PC-9 (cell line): ENCODE results near the gene MAML3. TPM values are rescaled to one million over a fixed set of nuclear protein-coding genes. Genes with fewer than 3 reads are reported as not detected.

Experiments used
- BruUV-seq: library from RNA; stranded (reverse); fragments of 400-500 nt; replicated peaks from 2 replicates; lab custom pipeline; 2021; lab: Mats Ljungman, UMichigan
- CTCF ChIA-PET: fragments of 300-600 bp; sonication (Branson Sonifier 250); formaldehyde crosslinking; loops from one replicate; lab custom pipeline; 2022; ENCODE audit warnings: antibody characterized with exemption; lab: Charles Lee
- POLR2A ChIA-PET: fragments of 300-600 bp; sonication (Branson Sonifier 250); formaldehyde crosslinking; loops from one replicate; lab custom pipeline; 2022; ENCODE audit warnings: antibody characterized with exemption; ENCODE audit not compliant: unreplicated experiment; lab: Charles Lee
- DNase-seq, 2 experiments: peaks; one replicate each; pipeline versions ENCODE4 v3.0.0 to v3.0.0-alpha.2; 2015 to 2022; ENCODE audit warnings: mixed read lengths in 1 of 2
- H2AFZ ChIP-seq: fragments of 200-600 bp; sonication (generic); 2 replicates; pipeline ENCODE4 v1.8.1; 2017; ENCODE audit warnings: antibody characterized with exemption
- H3F3A ChIP-seq: fragments of 200-600 bp; sonication (generic); 2 replicates; pipeline ENCODE4 v1.8.1; 2017; ENCODE audit warnings: antibody characterized with exemption, mild to moderate bottlenecking, low read depth; ENCODE audit not compliant: insufficient read depth
- H3K27ac ChIP-seq: fragments of 200-600 bp; sonication (generic); 2 replicates; pipeline ENCODE4 v1.6.1; 2016; ENCODE audit warnings: mixed run types
- H3K27me3 ChIP-seq: fragments of 200-600 bp; sonication (generic); 2 replicates; pipeline ENCODE4 v1.6.1; 2016; ENCODE audit warnings: low read depth, mixed run types; ENCODE audit not compliant: insufficient read depth
- H3K36me3 ChIP-seq: fragments of 200-600 bp; sonication (generic); 2 replicates; pipeline ENCODE4 v1.6.1; 2016; ENCODE audit warnings: low read depth, mixed run types
- H3K4me1 ChIP-seq: fragments of 200-600 bp; sonication (generic); replicated peaks from 2 replicates; pipeline ENCODE4 v1.6.1; 2016; ENCODE audit warnings: mixed run types; ENCODE audit not compliant: insufficient read depth
- H3K4me2 ChIP-seq: fragments of 200-600 bp; sonication (generic); 2 replicates; pipeline ENCODE4 v1.6.1; 2017; ENCODE audit warnings: mixed run types
- H3K4me3 ChIP-seq: fragments of 200-600 bp; sonication (generic); 2 replicates; pipeline ENCODE4 v1.6.1; 2016; ENCODE audit warnings: mixed run types
- H3K79me2 ChIP-seq: fragments of 200-600 bp; sonication (generic); 2 replicates; pipeline ENCODE4 v1.6.1; 2017; ENCODE audit warnings: low read depth, mixed run types
- H3K9me2 ChIP-seq: fragments of 200-600 bp; sonication (generic); 2 replicates; pipeline ENCODE4 v1.8.1; 2017; ENCODE audit warnings: mild to moderate bottlenecking; ENCODE audit not compliant: insufficient read depth
- H3K9me3 ChIP-seq: fragments of 200-600 bp; sonication (generic); 2 replicates; pipeline ENCODE4 v1.8.1; 2016; ENCODE audit warnings: low read depth; ENCODE audit not compliant: insufficient read depth
- H4K20me1 ChIP-seq: fragments of 200-600 bp; sonication (generic); 2 replicates; pipeline ENCODE4 v1.8.1; 2017; ENCODE audit not compliant: insufficient read depth
- EZH2 ChIP-seq: fragments of 200-600 bp; sonication (generic); IDR thresholded peaks from 2 replicates; pipeline ENCODE4 v1.8.0; 2017; ENCODE audit warnings: antibody characterized with exemption, low read depth
- intact Hi-C: fragments of 100-400 bp; cut with micrococcal nuclease; formaldehyde crosslinking; loops from one replicate; pipeline ENCODE4 v1.10.0; 2022; ENCODE audit not compliant: unreplicated experiment
- total RNA-seq: library from RNA; stranded (reverse); gene quantifications from 2 replicates; pipeline ENCODE4 v1.2.3, GENCODE V29; 2021
- TF ChIP-seq, protein P1 (sequence below): fragments of 200-600 bp; sonication (generic); conservative IDR thresholded peaks from 2 replicates; pipeline ENCODE4 v1.6.1; 2017; ENCODE audit warnings: mixed run types, antibody characterized with exemption, mild to moderate bottlenecking, moderate library complexity

MAML3 gene
- total RNA-seq, 1 experiment from 2014 or later, result 15.2 TPM

DNA sequence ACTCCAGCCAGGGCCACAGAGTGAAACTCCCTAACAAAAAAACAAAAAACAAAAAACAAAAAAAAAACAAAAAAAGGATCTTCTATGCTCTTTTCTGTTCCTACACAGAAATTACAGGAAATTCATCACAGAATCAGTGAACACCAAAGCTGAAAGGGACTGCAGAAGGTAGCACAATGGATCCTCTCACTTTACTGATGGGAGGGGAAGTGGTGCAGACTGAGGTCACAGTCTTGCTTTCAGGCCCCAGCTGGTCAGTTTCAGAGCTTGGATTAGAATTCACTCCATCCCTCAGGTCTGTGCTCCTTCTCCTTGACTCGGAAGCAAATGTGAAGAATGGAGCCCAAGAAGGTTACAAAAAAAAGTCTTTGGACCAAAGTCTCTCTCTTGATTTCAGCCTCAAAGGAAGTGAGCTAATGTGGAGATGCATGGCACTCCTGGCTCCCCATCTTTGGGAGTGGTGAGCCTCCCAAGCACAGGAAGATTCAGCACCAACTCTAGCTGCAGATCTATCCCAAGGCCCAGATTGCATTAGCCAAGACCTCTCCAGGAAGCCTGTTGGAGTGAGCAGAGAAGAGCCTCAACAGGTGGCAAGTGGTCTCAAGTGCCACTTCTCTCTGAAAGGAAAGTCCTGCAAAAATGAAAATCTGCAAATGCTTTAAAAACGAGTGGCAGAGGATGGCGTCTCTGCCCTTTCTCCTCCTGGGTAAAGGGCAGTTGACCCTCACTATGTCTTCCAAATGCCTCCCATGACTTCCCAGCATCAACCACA is 176.0 kb downstream of the MAML3 start:
- no TSS peak for BruUV-seq
- Histone ChIP-seq H3K9me2 (no peaks in the 10 kb centered on the region), H3F3A (peaks cover 13% of the 10 kb centered on the region; the same call in 1 of the 2 replicates), H3K4me1 (peaks cover 33% of the 10 kb centered on the region), H3K4me2 (no peak overlapping the region), H3K36me3 (no peaks in the 10 kb centered on the region), H3K9me3 (no peaks in the 10 kb centered on the region), H4K20me1 (no peaks in the 10 kb centered on the region), H3K27ac (no peak overlapping the region), H2AFZ (no peak overlapping the region), H3K4me3 (no peak overlapping the region), H3K79me2 (0 out of 2 replicates have a peak, but pooled peaks cover 7% of the 10 kb centered on the region), H3K27me3 (no peaks in the 10 kb centered on the region)
- ChIA-PET POLR2A (interaction anchor here (0.7 kb wide), 1 partner anchor 93 kb away, joined by 9 read pairs; no protein-coding TSS in a partner anchor), CTCF (no interaction called here)
- no peak for DNase-seq
- intact Hi-C loops, result no loop called here
- no peak for TF ChIP-seq EZH2
- TF ChIP-seq, protein P1, sequence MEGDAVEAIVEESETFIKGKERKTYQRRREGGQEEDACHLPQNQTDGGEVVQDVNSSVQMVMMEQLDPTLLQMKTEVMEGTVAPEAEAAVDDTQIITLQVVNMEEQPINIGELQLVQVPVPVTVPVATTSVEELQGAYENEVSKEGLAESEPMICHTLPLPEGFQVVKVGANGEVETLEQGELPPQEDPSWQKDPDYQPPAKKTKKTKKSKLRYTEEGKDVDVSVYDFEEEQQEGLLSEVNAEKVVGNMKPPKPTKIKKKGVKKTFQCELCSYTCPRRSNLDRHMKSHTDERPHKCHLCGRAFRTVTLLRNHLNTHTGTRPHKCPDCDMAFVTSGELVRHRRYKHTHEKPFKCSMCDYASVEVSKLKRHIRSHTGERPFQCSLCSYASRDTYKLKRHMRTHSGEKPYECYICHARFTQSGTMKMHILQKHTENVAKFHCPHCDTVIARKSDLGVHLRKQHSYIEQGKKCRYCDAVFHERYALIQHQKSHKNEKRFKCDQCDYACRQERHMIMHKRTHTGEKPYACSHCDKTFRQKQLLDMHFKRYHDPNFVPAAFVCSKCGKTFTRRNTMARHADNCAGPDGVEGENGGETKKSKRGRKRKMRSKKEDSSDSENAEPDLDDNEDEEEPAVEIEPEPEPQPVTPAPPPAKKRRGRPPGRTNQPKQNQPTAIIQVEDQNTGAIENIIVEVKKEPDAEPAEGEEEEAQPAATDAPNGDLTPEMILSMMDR, result no peak

DNA sequence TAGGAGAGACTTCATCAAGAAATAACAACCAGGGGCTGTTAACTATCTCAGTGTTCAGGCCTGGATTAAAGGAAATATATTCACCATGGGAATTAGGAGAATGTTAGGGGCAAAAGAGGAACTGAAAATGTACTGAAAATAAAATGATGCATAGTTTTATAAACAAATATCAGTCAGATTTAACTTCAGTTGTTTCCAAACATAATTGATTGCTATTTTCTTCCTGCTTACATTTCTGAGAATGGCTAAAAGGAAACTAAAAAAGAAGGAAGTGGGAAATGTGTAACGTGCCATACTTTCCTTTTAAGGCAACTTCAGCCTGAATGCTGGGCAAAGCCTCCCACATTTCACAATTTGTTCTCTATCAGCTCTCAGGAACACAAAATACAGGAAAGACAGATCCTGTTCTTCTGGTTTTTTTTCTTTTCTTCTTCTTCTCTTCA is 178.1 kb downstream of the MAML3 start:
- no peaks in the 10 kb centered on the region for H3K36me3 ChIP-seq
- POLR2A ChIA-PET, result no interaction called here
- TF ChIP-seq, protein P1, result no peak
- TF ChIP-seq EZH2, result no peak
- H3K4me2 ChIP-seq, result peak overlapping the region; percentile 65
- CTCF ChIA-PET, result no interaction called here
- H3K79me2 ChIP-seq, result 0 out of 2 replicates have a peak, but pooled peaks cover 7% of the 10 kb centered on the region
- H3K4me1 ChIP-seq, result peaks cover 41% of the 10 kb centered on the region
- no peak overlapping the region for H2AFZ ChIP-seq
- intact Hi-C loops, result no loop called here
- DNase-seq, result peak; percentile 27 to 81
- no TSS peak for BruUV-seq
- H3F3A ChIP-seq, result peaks cover 13% of the 10 kb centered on the region; the same call in 1 of the 2 replicates
- H3K9me2 ChIP-seq, result no peaks in the 10 kb centered on the region
- peak overlapping the region; percentile 84 for H3K27ac ChIP-seq
- no peaks in the 10 kb centered on the region for H3K9me3 ChIP-seq
- H3K4me3 ChIP-seq, result 0 out of 2 replicates have a peak overlapping the region, but pooled peaks have one; percentile 15
- H4K20me1 ChIP-seq, result no peaks in the 10 kb centered on the region
- H3K27me3 ChIP-seq, result no peaks in the 10 kb centered on the region

DNA sequence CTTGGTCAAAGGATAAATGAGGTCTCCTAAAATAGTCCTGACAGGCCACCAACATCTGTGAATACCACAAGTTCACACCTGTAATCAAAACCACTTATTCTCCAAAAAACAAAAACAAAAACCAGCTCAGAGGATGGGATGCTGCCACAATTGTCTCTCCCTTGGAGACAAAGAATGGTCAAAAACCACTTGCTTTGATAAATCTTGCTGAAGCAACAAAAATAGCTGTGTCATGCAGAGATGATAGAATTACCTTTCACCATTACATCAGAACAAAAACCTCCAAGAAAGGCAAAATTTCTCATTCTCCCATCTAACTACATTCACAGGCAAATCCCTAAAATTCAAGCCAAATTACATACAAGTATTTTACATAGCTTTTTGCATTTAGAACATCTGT is 180.4 kb downstream of the MAML3 start:
- H3K4me3 ChIP-seq, result no peak overlapping the region
- no peak overlapping the region for H2AFZ ChIP-seq
- H3K27me3 ChIP-seq, result no peaks in the 10 kb centered on the region
- BruUV-seq, result no TSS peak
- intact Hi-C loops, result no loop called here
- no peaks in the 10 kb centered on the region for H3K9me3 ChIP-seq
- peaks cover 13% of the 10 kb centered on the region; the same call in 1 of the 2 replicates for H3F3A ChIP-seq
- POLR2A ChIA-PET, result interaction anchor here (0.6 to 0.7 kb wide), 3 partner anchors 28 to 817 kb away, joined by 3 to 4 read pairs (median 4); no protein-coding TSS in a partner anchor
- CTCF ChIA-PET, result no interaction called here
- H3K4me1 ChIP-seq, result peaks cover 41% of the 10 kb centered on the region
- no peak overlapping the region for H3K4me2 ChIP-seq
- H3K9me2 ChIP-seq, result no peaks in the 10 kb centered on the region
- no peak for DNase-seq
- no peaks in the 10 kb centered on the region for H3K36me3 ChIP-seq
- no peaks in the 10 kb centered on the region for H4K20me1 ChIP-seq
- peak overlapping the region; percentile 38 for H3K27ac ChIP-seq
- H3K79me2 ChIP-seq, result 0 out of 2 replicates have a peak, but pooled peaks cover 7% of the 10 kb centered on the region
- TF ChIP-seq, protein P1, result no peak
- no peak for TF ChIP-seq EZH2
